Stimulated activated CD4-positive, alpha-beta T cell treated with anti-CD3 and anti-CD28 coated beads, Interleukin-1b, Interleukin-23, amount 100 ng/mL, for 1 hour (primary cell): ENCODE measurements around the gene TLE4.
"Not testable (repeated sequence)": the region's sequence is repeated elsewhere in the genome, so short reads cannot be mapped to it uniquely, and the experiment has no call there.

Experiments used
- DNase-seq, 2 donors: peaks; one replicate each; pipeline ENCODE4 v3.0.0-alpha.2; 2020; ENCODE audit warnings: low read depth in 2 of 2

TLE4 gene

GRCh38 chr9:79633558-79633957, 61.8 kb downstream of the TLE4 start:
- DNase-seq: no peak

- no peak for DNase-seq
Measured at GRCh38 chr9:79637177-79637925, 65.6 kb downstream of the TLE4 start.

GRCh38 chr9:79638806-79639205, 67.0 kb downstream of the TLE4 start:
- DNase-seq: no peak

GRCh38 chr9:79639354-79639753, 67.6 kb downstream of the TLE4 start:
- no peak for DNase-seq

GRCh38 chr9:79640067-79640466, 68.3 kb downstream of the TLE4 start:
- DNase-seq: not testable (repeated sequence)

GRCh38 chr9:79641070-79641469, 69.3 kb downstream of the TLE4 start:
- DNase-seq: no peak

- DNase-seq: no peak
Measured at GRCh38 chr9:79642671-79643070, 70.9 kb downstream of the TLE4 start.

- DNase-seq: no peak
Measured at GRCh38 chr9:79644048-79644447, 72.3 kb downstream of the TLE4 start.

- DNase-seq: no peak
Measured at GRCh38 chr9:79644601-79645000, 72.8 kb downstream of the TLE4 start.

- no peak for DNase-seq
Measured at GRCh38 chr9:79645110-79645509, 73.3 kb downstream of the TLE4 start.

- no peak for DNase-seq
Measured at GRCh38 chr9:79646096-79646495, 74.3 kb downstream of the TLE4 start.

GRCh38 chr9:79651251-79651795, 79.6 kb downstream of the TLE4 start:
- no peak for DNase-seq

GRCh38 chr9:79652598-79652997, 80.8 kb downstream of the TLE4 start:
- DNase-seq: no peak

- not testable (repeated sequence) for DNase-seq
Measured at GRCh38 chr9:79654591-79655382, 83.0 kb downstream of the TLE4 start.

- no peak for DNase-seq
Measured at GRCh38 chr9:79655551-79655950, 83.8 kb downstream of the TLE4 start.

- DNase-seq: no peak
Measured at GRCh38 chr9:79656169-79656568, 84.4 kb downstream of the TLE4 start.

GRCh38 chr9:79657891-79658290, 86.1 kb downstream of the TLE4 start:
- no peak for DNase-seq

GRCh38 chr9:79658926-79659325, 87.2 kb downstream of the TLE4 start:
- DNase-seq: no peak

- DNase-seq: no peak
Measured at GRCh38 chr9:79660615-79661014, 88.8 kb downstream of the TLE4 start.

GRCh38 chr9:79661279-79661678, 89.5 kb downstream of the TLE4 start:
- DNase-seq: no peak

GRCh38 chr9:79661886-79662536, 90.2 kb downstream of the TLE4 start:
- DNase-seq: no peak

- DNase-seq: no peak
Measured at GRCh38 chr9:79662537-79662956, 90.8 kb downstream of the TLE4 start.
